ENCODE data around the gene PRKRA.

- TF ChIP-seq POLR2A (IDR thresholded peaks at IDR 0.05; ENCODE audit: low read depth, low read length) = no peak
- TF ChIP-seq, protein P1, sequence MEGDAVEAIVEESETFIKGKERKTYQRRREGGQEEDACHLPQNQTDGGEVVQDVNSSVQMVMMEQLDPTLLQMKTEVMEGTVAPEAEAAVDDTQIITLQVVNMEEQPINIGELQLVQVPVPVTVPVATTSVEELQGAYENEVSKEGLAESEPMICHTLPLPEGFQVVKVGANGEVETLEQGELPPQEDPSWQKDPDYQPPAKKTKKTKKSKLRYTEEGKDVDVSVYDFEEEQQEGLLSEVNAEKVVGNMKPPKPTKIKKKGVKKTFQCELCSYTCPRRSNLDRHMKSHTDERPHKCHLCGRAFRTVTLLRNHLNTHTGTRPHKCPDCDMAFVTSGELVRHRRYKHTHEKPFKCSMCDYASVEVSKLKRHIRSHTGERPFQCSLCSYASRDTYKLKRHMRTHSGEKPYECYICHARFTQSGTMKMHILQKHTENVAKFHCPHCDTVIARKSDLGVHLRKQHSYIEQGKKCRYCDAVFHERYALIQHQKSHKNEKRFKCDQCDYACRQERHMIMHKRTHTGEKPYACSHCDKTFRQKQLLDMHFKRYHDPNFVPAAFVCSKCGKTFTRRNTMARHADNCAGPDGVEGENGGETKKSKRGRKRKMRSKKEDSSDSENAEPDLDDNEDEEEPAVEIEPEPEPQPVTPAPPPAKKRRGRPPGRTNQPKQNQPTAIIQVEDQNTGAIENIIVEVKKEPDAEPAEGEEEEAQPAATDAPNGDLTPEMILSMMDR (IDR thresholded peaks at IDR 0.05; ENCODE audit: extremely low read depth in 1 of 2, insufficient read depth in 1 of 2, low read depth in 1 of 2, low read length in 2 of 2) = no peak
- no peak for TF ChIP-seq POLR2AphosphoS5 (IDR thresholded peaks at IDR 0.05; ENCODE audit: insufficient read depth, low read depth, low read length)
- no peak for TF ChIP-seq EZH2 (IDR thresholded peaks at IDR 0.05; ENCODE audit: borderline replicate concordance, low read depth, low read length, severe bottlenecking)
- TF ChIP-seq, protein P2, sequence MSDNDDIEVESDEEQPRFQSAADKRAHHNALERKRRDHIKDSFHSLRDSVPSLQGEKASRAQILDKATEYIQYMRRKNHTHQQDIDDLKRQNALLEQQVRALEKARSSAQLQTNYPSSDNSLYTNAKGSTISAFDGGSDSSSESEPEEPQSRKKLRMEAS (IDR thresholded peaks at IDR 0.05; ENCODE audit: insufficient read depth, insufficient read length) = no peak
- TF ChIP-seq FOS (IDR thresholded peaks at IDR 0.05; ENCODE audit: borderline replicate concordance, insufficient read depth, low read length) = no peak
These were observed 49.0 kb downstream of the PRKRA start for GRCh38 chr2:178401994-178402437.

Data from endothelial cell of umbilical vein (primary cell).